Mesothelial cell of epicardium (in vitro differentiated cells): ENCODE measurements around the gene MBP. TPM values are rescaled to one million over a fixed set of nuclear protein-coding genes. Genes with fewer than 3 reads are reported as not detected.

Experiments used
- DNase-seq, 2 experiments: peaks; one replicate each; pipeline ENCODE4 v3.0.0; 2021; ENCODE audit warnings: low spot score in 2 of 2; ENCODE audit not compliant: unreplicated experiment in 2 of 2
- H3K27ac Mint-ChIP-seq: 2 replicates; pipeline ENCODE4 v1.8.0; 2021; ENCODE audit warnings: mixed read lengths
- H3K27me3 Mint-ChIP-seq: 2 replicates; pipeline ENCODE4 v1.8.0; 2021; ENCODE audit warnings: low read depth, mixed read lengths
- H3K36me3 Mint-ChIP-seq: 2 replicates; pipeline ENCODE4 v1.8.0; 2021; ENCODE audit warnings: mixed read lengths
- H3K4me1 Mint-ChIP-seq: 2 replicates; pipeline ENCODE4 v1.8.0; 2021; ENCODE audit warnings: mixed read lengths
- H3K4me3 Mint-ChIP-seq: 2 replicates; pipeline ENCODE4 v1.8.0; 2021; ENCODE audit warnings: mild to moderate bottlenecking, moderate library complexity, mixed read lengths
- H3K9me3 Mint-ChIP-seq: 2 replicates; pipeline ENCODE4 v1.8.0; 2021; ENCODE audit warnings: mixed read lengths
- CTCF ChIP-seq: fragments of 200-600 bp; sonication (generic); IDR thresholded peaks from one replicate; pipeline ENCODE4 v1.5.0; 2021; ENCODE audit warnings: antibody characterized with exemption; ENCODE audit not compliant: unreplicated experiment
- total RNA-seq: library from RNA; stranded (reverse); gene quantifications from 3 replicates; pipeline ENCODE4 v1.2.1, GENCODE V29; 2021

Gene MBP
- 19.1 to 20.8 TPM (median 20.6 TPM) in 3 replicates for total RNA-seq

GRCh38 chr18:77132369-77133050, at the start of gene MBP:
Gene MBP, minus strand, starts transcription at chr18:77132783. Its CDS starts 27,522 bp downstream, at chr18:77105261.
- Mint-ChIP-seq H3K27ac (peak within 1 kb of the TSS; percentile 53), H3K4me3 (peak within 1 kb of the TSS; percentile 78), H3K9me3 (no peaks in the 10 kb centered on the region), H3K27me3 (peaks cover 51% of the 10 kb centered on the region), H3K36me3 (peaks cover 2% of the 10 kb centered on the region), H3K4me1 (peaks cover 23% of the 10 kb centered on the region)
- DNase-seq = peak; percentile 46 to 72
- no peak for TF ChIP-seq CTCF

- H3K9me3 Mint-ChIP-seq = peaks cover 13% of the 10 kb centered on the region
- peaks cover 4% of the 10 kb centered on the region for H3K27me3 Mint-ChIP-seq
- no peak overlapping the region for H3K4me3 Mint-ChIP-seq
- TF ChIP-seq CTCF = no peak
- DNase-seq = no peak
- no peak overlapping the region for H3K27ac Mint-ChIP-seq
- H3K4me1 Mint-ChIP-seq = peaks cover 5% of the 10 kb centered on the region
- no peaks in the 10 kb centered on the region for H3K36me3 Mint-ChIP-seq
Measured at GRCh38 chr18:77181950-77182707, 49.5 kb upstream of the MBP start.

GRCh38 chr18:77178559-77178958, 46.0 kb upstream of the MBP start:
- TF ChIP-seq CTCF = no peak
- no peaks in the 10 kb centered on the region for H3K9me3 Mint-ChIP-seq
- DNase-seq = no peak

GRCh38 chr18:77177009-77177408, 44.4 kb upstream of the MBP start:
- Mint-ChIP-seq H3K4me3 (no peak overlapping the region), H3K4me1 (peaks cover 5% of the 10 kb centered on the region), H3K27me3 (peaks cover 3% of the 10 kb centered on the region), H3K27ac (no peak overlapping the region), H3K9me3 (no peaks in the 10 kb centered on the region), H3K36me3 (no peaks in the 10 kb centered on the region)
- no peak for DNase-seq
- no peak for TF ChIP-seq CTCF

More at GRCh38 chr18:77178559-77178958, 46.0 kb upstream of the MBP start:
- Mint-ChIP-seq H3K27ac (no peak overlapping the region), H3K4me1 (peaks cover 5% of the 10 kb centered on the region), H3K36me3 (no peaks in the 10 kb centered on the region), H3K27me3 (peaks cover 4% of the 10 kb centered on the region), H3K4me3 (no peak overlapping the region)

- Mint-ChIP-seq H3K36me3 (no peaks in the 10 kb centered on the region), H3K27ac (no peak overlapping the region), H3K27me3 (no peaks in the 10 kb centered on the region), H3K4me3 (no peak overlapping the region), H3K9me3 (no peaks in the 10 kb centered on the region), H3K4me1 (peaks cover under 1% of the 10 kb centered on the region)
- no peak for DNase-seq
- no peak for TF ChIP-seq CTCF
Measured at GRCh38 chr18:77173275-77174030, 40.9 kb upstream of the MBP start.
